Measurements from ENCODE around the gene REXO4. TPM values are rescaled to one million over a fixed set of nuclear protein-coding genes. Genes with fewer than 3 reads are reported as not detected.

The REXO4 gene
- total and polyA plus RNA-seq, 9 of the 15 experiments (the other 6 are each of a cell fraction or from before 2014, with no cell fraction given), result 3.4 to 72.9 (median 31.1) TPM

- TF ChIP-seq, protein P1, sequence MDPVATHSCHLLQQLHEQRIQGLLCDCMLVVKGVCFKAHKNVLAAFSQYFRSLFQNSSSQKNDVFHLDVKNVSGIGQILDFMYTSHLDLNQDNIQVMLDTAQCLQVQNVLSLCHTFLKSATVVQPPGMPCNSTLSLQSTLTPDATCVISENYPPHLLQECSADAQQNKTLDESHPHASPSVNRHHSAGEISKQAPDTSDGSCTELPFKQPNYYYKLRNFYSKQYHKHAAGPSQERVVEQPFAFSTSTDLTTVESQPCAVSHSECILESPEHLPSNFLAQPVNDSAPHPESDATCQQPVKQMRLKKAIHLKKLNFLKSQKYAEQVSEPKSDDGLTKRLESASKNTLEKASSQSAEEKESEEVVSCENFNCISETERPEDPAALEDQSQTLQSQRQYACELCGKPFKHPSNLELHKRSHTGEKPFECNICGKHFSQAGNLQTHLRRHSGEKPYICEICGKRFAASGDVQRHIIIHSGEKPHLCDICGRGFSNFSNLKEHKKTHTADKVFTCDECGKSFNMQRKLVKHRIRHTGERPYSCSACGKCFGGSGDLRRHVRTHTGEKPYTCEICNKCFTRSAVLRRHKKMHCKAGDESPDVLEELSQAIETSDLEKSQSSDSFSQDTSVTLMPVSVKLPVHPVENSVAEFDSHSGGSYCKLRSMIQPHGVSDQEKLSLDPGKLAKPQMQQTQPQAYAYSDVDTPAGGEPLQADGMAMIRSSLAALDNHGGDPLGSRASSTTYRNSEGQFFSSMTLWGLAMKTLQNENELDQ (CRISPR knock-in tag; IDR thresholded peaks at IDR 0.05; ENCODE audit: borderline replicate concordance), result no peak
- TF ChIP-seq JUND (IDR thresholded peaks at IDR 0.05; ENCODE audit: borderline replicate concordance, low read depth, low read length), result peak; percentile 26; the same call in 1 of the 2 replicates
- no peak for TF ChIP-seq JUND (tag; IDR thresholded peaks at IDR 0.05; ENCODE audit: borderline replicate concordance, low read depth, low read length)
- TF ChIP-seq E2F8 (IDR thresholded peaks at IDR 0.05; ENCODE audit: low read depth, partially characterized antibody), result no peak
- no peak for TF ChIP-seq ETV6 (IDR thresholded peaks at IDR 0.05; ENCODE audit: borderline replicate concordance in 1 of 2, low read depth in 2 of 2, low read length in 1 of 2)
- no peak for TF ChIP-seq ETV6 (CRISPR knock-in tag; IDR thresholded peaks at IDR 0.05; ENCODE audit: borderline replicate concordance)
- TF ChIP-seq ZNF146 (CRISPR knock-in tag; IDR thresholded peaks at IDR 0.05; ENCODE audit: unreplicated experiment), result no peak
- TF ChIP-seq ZBTB33 (CRISPR knock-in tag; IDR thresholded peaks at IDR 0.05), result peak; percentile 97
- TF ChIP-seq TAF1 (IDR thresholded peaks at IDR 0.05; ENCODE audit: control insufficient read depth, extremely low read depth, insufficient read depth, low read length, severe bottlenecking), result no peak
- no peak for TF ChIP-seq TFE3 (CRISPR knock-in tag; IDR thresholded peaks at IDR 0.05)
- TF ChIP-seq NFXL1 (CRISPR knock-in tag; IDR thresholded peaks at IDR 0.05), result no peak
- no peak for TF ChIP-seq ZNF79 (CRISPR knock-in tag; IDR thresholded peaks at IDR 0.05; ENCODE audit: low read depth)
- no peak for TF ChIP-seq PHB2 (IDR thresholded peaks at IDR 0.05; ENCODE audit: low read depth)
- TF ChIP-seq POLR2B (IDR thresholded peaks at IDR 0.05; ENCODE audit: low read depth, partially characterized antibody), result no peak
- no peak for TF ChIP-seq ZNF444 (CRISPR knock-in tag; IDR thresholded peaks at IDR 0.05)
- TF ChIP-seq CBX8 (IDR thresholded peaks at IDR 0.05; ENCODE audit: borderline replicate concordance, extremely low read depth, low read depth, low read length, poor library complexity, severe bottlenecking), result no peak
- TF ChIP-seq ZNF140 (CRISPR knock-in tag; IDR thresholded peaks at IDR 0.05), result no peak
Observed at GRCh38 chr9:133406480-133407307, 11.1 kb downstream of the REXO4 start (continued).
